H9 (cell line): ENCODE measurements around the gene IL4. TPM values are rescaled to one million over a fixed set of nuclear protein-coding genes. Genes with fewer than 3 reads are reported as not detected.

Source experiments
- DNase-seq: peaks from one replicate; pipeline ENCODE4 v3.0.0-alpha.2; 2017
- H2AFZ ChIP-seq: one replicate; pipeline ENCODE4 v1.6.1; 2013; ENCODE audit warnings: mild to moderate bottlenecking, low read length, control low read depth, moderate library complexity
- H2AK5ac ChIP-seq: 2 replicates; pipeline ENCODE4 v1.6.1; 2013; ENCODE audit warnings: low read length, control low read depth, mixed read lengths; ENCODE audit not compliant: insufficient read length
- H2BK120ac ChIP-seq: one replicate; pipeline ENCODE4 v1.6.1; 2013; ENCODE audit warnings: low read depth, mild to moderate bottlenecking, low read length, control low read depth, inconsistent platforms; ENCODE audit not compliant: poor library complexity, severe bottlenecking
- H2BK12ac ChIP-seq: 2 replicates; pipeline ENCODE4 v1.6.1; 2013; ENCODE audit warnings: low read length, control low read depth, mixed read lengths, low read depth; ENCODE audit not compliant: insufficient read length
- H2BK15ac ChIP-seq: 2 replicates; pipeline ENCODE4 v1.6.1; 2013; ENCODE audit warnings: low read depth, low read length, control low read depth
- H2BK20ac ChIP-seq: one replicate; pipeline ENCODE4 v1.6.1; 2013; ENCODE audit warnings: low read depth, mild to moderate bottlenecking, low read length, control low read depth, inconsistent platforms; ENCODE audit not compliant: poor library complexity, severe bottlenecking
- H2BK5ac ChIP-seq: 2 replicates; pipeline ENCODE4 v1.6.1; 2013; ENCODE audit warnings: low read length, control low read depth, mixed read lengths; ENCODE audit not compliant: insufficient read length
- H3K14ac ChIP-seq: 2 replicates; pipeline ENCODE4 v1.6.1; 2013; ENCODE audit warnings: low read length, control low read depth; ENCODE audit not compliant: insufficient read depth
- H3K18ac ChIP-seq: 2 replicates; pipeline ENCODE4 v1.6.1; 2013; ENCODE audit warnings: low read depth, mild to moderate bottlenecking, mixed read lengths, low read length, control low read depth; ENCODE audit not compliant: insufficient read length
- H3K23ac ChIP-seq: 2 replicates; pipeline ENCODE4 v1.6.1; 2013; ENCODE audit warnings: low read length, control low read depth, mixed read lengths, low read depth; ENCODE audit not compliant: insufficient read length
- H3K23me2 ChIP-seq: 2 replicates; pipeline ENCODE4 v1.6.1; 2013; ENCODE audit warnings: low read depth, mild to moderate bottlenecking, mixed read lengths, low read length, control low read depth; ENCODE audit not compliant: insufficient read length, poor library complexity, severe bottlenecking
- H3K27ac ChIP-seq: 2 replicates; pipeline ENCODE4 v1.5.1; 2013; ENCODE audit warnings: low read length, control low read depth, mixed read lengths, low read depth; ENCODE audit not compliant: insufficient read length
- H3K27me3 ChIP-seq: 2 replicates; pipeline ENCODE4 v1.6.1; 2013; ENCODE audit warnings: low read length, control low read depth, inconsistent platforms; ENCODE audit not compliant: insufficient read depth
- H3K4ac ChIP-seq: 2 replicates; pipeline ENCODE4 v1.6.1; 2013; ENCODE audit warnings: low read depth, mild to moderate bottlenecking, control low read depth, inconsistent platforms, low read length, moderate library complexity
- H3K4me1 ChIP-seq: 2 replicates; pipeline ENCODE4 v1.6.1; 2013; ENCODE audit warnings: low read length, control low read depth, inconsistent platforms; ENCODE audit not compliant: insufficient read depth
- H3K4me2 ChIP-seq: 2 replicates; pipeline ENCODE4 v1.6.1; 2013; ENCODE audit warnings: low read length, control low read depth, mixed read lengths; ENCODE audit not compliant: insufficient read length, insufficient read depth
- H3K56ac ChIP-seq: 2 replicates; pipeline ENCODE4 v1.6.1; 2013; ENCODE audit warnings: low read depth, mild to moderate bottlenecking, mixed read lengths, low read length, control low read depth; ENCODE audit not compliant: insufficient read length
- H3K79me1 ChIP-seq: 2 replicates; pipeline ENCODE4 v1.6.1; 2013; ENCODE audit warnings: low read depth, mild to moderate bottlenecking, moderate library complexity, low read length, control low read depth, inconsistent platforms; ENCODE audit not compliant: insufficient read depth, poor library complexity, severe bottlenecking
- H3K79me2 ChIP-seq: 2 replicates; pipeline ENCODE4 v1.6.1; 2013; ENCODE audit warnings: low read length, control low read depth, inconsistent platforms; ENCODE audit not compliant: insufficient read depth
- H3K9ac ChIP-seq: 2 replicates; pipeline ENCODE4 v1.6.1; 2013; ENCODE audit warnings: low read length, control low read depth, mixed read lengths; ENCODE audit not compliant: insufficient read length; ENCODE audit errors: extremely low read depth
- H3K9me3 ChIP-seq: one replicate; pipeline ENCODE4 v1.6.1; 2013; ENCODE audit warnings: low read depth, low read length, inconsistent platforms; ENCODE audit not compliant: control insufficient read depth
- H3T11ph ChIP-seq: one replicate; pipeline ENCODE4 v1.6.1; 2013; ENCODE audit warnings: mild to moderate bottlenecking, low read length, control low read depth, inconsistent platforms
- H4K20me1 ChIP-seq: one replicate; pipeline ENCODE4 v1.6.1; 2013; ENCODE audit not compliant: control insufficient read depth, insufficient read length, insufficient read depth
- H4K5ac ChIP-seq: 2 replicates; pipeline ENCODE4 v1.6.1; 2013; ENCODE audit warnings: low read depth, mild to moderate bottlenecking, mixed read lengths, low read length, control low read depth; ENCODE audit not compliant: insufficient read length
- H4K8ac ChIP-seq: replicated peaks from 2 replicates; pipeline ENCODE4 v1.6.1; 2013; ENCODE audit warnings: low read length, control low read depth, mixed read lengths, low read depth; ENCODE audit not compliant: insufficient read length
- H4K91ac ChIP-seq: 2 replicates; pipeline ENCODE4 v1.6.1; 2013; ENCODE audit warnings: low read depth, mild to moderate bottlenecking, moderate library complexity, mixed read lengths, low read length, control low read depth; ENCODE audit not compliant: insufficient read length
- H3K27ac Mint-ChIP-seq, 3 experiments: 2 replicates in 2 of 3; 3 replicates in 1 of 3; pipeline ENCODE4 v1.8.0; 2020 to 2021; ENCODE audit warnings: mixed read lengths in 3 of 3, mild to moderate bottlenecking in 1 of 3, moderate library complexity in 1 of 3
- H3K27me3 Mint-ChIP-seq: 2 replicates; pipeline ENCODE4 v1.8.0; 2021; ENCODE audit warnings: low read depth, mild to moderate bottlenecking, moderate library complexity, mixed read lengths
- H3K36me3 Mint-ChIP-seq, 3 experiments: 2 replicates in 2 of 3; 3 replicates in 1 of 3; pipeline ENCODE4 v1.8.0; 2020 to 2021; ENCODE audit warnings: low read depth in 3 of 3, mixed read lengths in 3 of 3; ENCODE audit not compliant: insufficient read depth in 1 of 3
- H3K4me1 Mint-ChIP-seq, 2 experiments: 2 replicates each; pipeline ENCODE4 v1.8.0; 2020; ENCODE audit warnings: mixed read lengths in 2 of 2
- H3K4me3 Mint-ChIP-seq, 2 experiments: 2 replicates in 1 of 2; 3 replicates in 1 of 2; pipeline ENCODE4 v1.8.0; 2020 to 2021; ENCODE audit warnings: mild to moderate bottlenecking in 2 of 2, mixed read lengths in 2 of 2, moderate library complexity in 1 of 2
- H3K9me3 Mint-ChIP-seq, 2 experiments: 2 replicates in 1 of 2; 3 replicates in 1 of 2; pipeline ENCODE4 v1.8.0; 2020; ENCODE audit warnings: mild to moderate bottlenecking in 2 of 2, mixed read lengths in 2 of 2, moderate library complexity in 1 of 2
- WGBS: extraction: QIAGEN DNeasy Blood & Tissue Kit; methylation state at CpG from one replicate; pipeline ENCODE4 v1.1.7; 2013; ENCODE audit warnings: missing lambda C conversion rate, low lambda C conversion rate, mixed read lengths; ENCODE audit not compliant: insufficient read length; ENCODE audit errors: extremely low coverage; 5-methylcytosine and 5-hydroxymethylcytosine counted together
- total RNA-seq: library from RNA; stranded (reverse); gene quantifications from 2 replicates; pipeline ENCODE4 v1.2.1, GENCODE V29; 2021
- TF ChIP-seq, protein P1 (sequence below): fragments of 200-600 bp; sonication (generic); conservative IDR thresholded peaks from 3 replicates; pipeline ENCODE4 v1.8.0; 2021; ENCODE audit warnings: antibody characterized with exemption, mild to moderate bottlenecking

The IL4 gene
- total RNA-seq, 1 experiment from 2014 or later: not detected

- Histone ChIP-seq H3K4ac (no peak overlapping the region), H4K91ac (no peak overlapping the region), H4K5ac (no peak overlapping the region), H2BK5ac (no peak overlapping the region), H2AK5ac (no peak overlapping the region), H2BK120ac (no peak overlapping the region), H2BK12ac (no peak overlapping the region), H3K14ac (no peak overlapping the region), H2BK15ac (no peak overlapping the region), H3K23me2 (no peaks in the 10 kb centered on the region), H3K4me1 (no peaks in the 10 kb centered on the region), H3T11ph (no peak overlapping the region), H2BK20ac (no peak overlapping the region), H3K23ac (no peak overlapping the region), H4K8ac (no peak overlapping the region), H3K9me3 (no peaks in the 10 kb centered on the region), H3K27ac (no peak overlapping the region), H3K27me3 (no peaks in the 10 kb centered on the region), H3K18ac (no peak overlapping the region), H3K56ac (no peak overlapping the region), H3K4me2 (no peak overlapping the region), H2AFZ (no peak overlapping the region), H4K20me1 (no peaks in the 10 kb centered on the region), H3K79me1 (no peaks in the 10 kb centered on the region), H3K9ac (no peak overlapping the region), H3K79me2 (no peaks in the 10 kb centered on the region)
- DNase-seq: no peak
- no peaks in the 10 kb centered on the region for H3K27me3 Mint-ChIP-seq
- TF ChIP-seq, protein P1, sequence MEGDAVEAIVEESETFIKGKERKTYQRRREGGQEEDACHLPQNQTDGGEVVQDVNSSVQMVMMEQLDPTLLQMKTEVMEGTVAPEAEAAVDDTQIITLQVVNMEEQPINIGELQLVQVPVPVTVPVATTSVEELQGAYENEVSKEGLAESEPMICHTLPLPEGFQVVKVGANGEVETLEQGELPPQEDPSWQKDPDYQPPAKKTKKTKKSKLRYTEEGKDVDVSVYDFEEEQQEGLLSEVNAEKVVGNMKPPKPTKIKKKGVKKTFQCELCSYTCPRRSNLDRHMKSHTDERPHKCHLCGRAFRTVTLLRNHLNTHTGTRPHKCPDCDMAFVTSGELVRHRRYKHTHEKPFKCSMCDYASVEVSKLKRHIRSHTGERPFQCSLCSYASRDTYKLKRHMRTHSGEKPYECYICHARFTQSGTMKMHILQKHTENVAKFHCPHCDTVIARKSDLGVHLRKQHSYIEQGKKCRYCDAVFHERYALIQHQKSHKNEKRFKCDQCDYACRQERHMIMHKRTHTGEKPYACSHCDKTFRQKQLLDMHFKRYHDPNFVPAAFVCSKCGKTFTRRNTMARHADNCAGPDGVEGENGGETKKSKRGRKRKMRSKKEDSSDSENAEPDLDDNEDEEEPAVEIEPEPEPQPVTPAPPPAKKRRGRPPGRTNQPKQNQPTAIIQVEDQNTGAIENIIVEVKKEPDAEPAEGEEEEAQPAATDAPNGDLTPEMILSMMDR: no peak
- peaks cover 0 to 3% (median 0%) of the 10 kb centered on the region in 3 experiments; a peak in 2 of 7 replicates for H3K36me3 Mint-ChIP-seq
- no peaks in the 10 kb centered on the region for H3K9me3 Mint-ChIP-seq
- H3K4me3 Mint-ChIP-seq: no peak overlapping the region
- H3K4me1 Mint-ChIP-seq: 0 out of 4 replicates have a peak, but pooled peaks cover 0 to 3% of the 10 kb centered on the region in 2 experiments
- WGBS: no CpG with 5 or more reads among the region's 7 CpGs
- no peak overlapping the region for H3K27ac Mint-ChIP-seq
These were observed 14.9 kb downstream of the IL4 start for GRCh38 chr5:132688536-132689339.
